Camera-type eye (tissue), 1 donor: ENCODE data around the gene CPTP. TPM values are rescaled to one million over a fixed set of nuclear protein-coding genes. Genes with fewer than 3 reads are reported as not detected.

Experiments used
- total RNA-seq: library from RNA; depleted of rRNA; stranded (reverse); fragments of >200 nt; gene quantifications from one replicate; pipeline ENCODE4 v1.2.3, GENCODE V29; 2014

Gene CPTP
- 18.3 TPM for total RNA-seq

GRCh38 chr1:1324524-1325287 lies at the start of gene CPTP, which contains the start of gene INTS11:
Gene CPTP (plus strand): TSS chr1:1324802. CDS start chr1:1326911, 2,109 bp downstream.
Gene INTS11 (minus strand): TSS chr1:1324660. CDS start chr1:1324608, 52 bp downstream.

GRCh38 chr1:1307923-1308755 lies 16.5 kb upstream of the CPTP start, which contains the start of the genes ACAP3 and PUSL1:
Gene ACAP3 (minus strand): TSS chr1:1307930. CDS start chr1:1307815, 115 bp downstream.
Gene PUSL1 (plus strand): TSS chr1:1308597. CDS start chr1:1308644, 47 bp downstream.

GRCh38 chr1:1331068-1331965 lies 6.7 kb downstream of the CPTP start, which contains the start of gene TAS1R3:
Gene TAS1R3 (plus strand): TSS chr1:1331280. CDS start chr1:1331346, 66 bp downstream.

GRCh38 chr1:1349256-1350012 lies 24.8 kb downstream of the CPTP start, which contains the start of gene DVL1:
Gene DVL1 (minus strand): TSS chr1:1349418. CDS start chr1:1349065, 353 bp downstream.

GRCh38 chr1:1358433-1359271 lies 34.0 kb downstream of the CPTP start, which contains the start of gene MXRA8:
Gene MXRA8 (minus strand): TSS chr1:1358555. CDS start chr1:1358504, 51 bp downstream.

GRCh38 chr1:1374929-1375662 lies 50.5 kb downstream of the CPTP start, which contains the start of gene AURKAIP1:
Gene AURKAIP1 (minus strand): TSS chr1:1375207. CDS start chr1:1374756, 451 bp downstream.

Other genes with a start within 250 kb of the CPTP start
- 16.2 TPM for gene C1orf159, start 208.7 kb upstream of the CPTP start, total RNA-seq
- gene TTLL10, start 150.9 kb upstream of the CPTP start, total RNA-seq: not detected
- not detected for gene TNFRSF18, start 118.2 kb upstream of the CPTP start, total RNA-seq
- 0.22 TPM for gene TNFRSF4, start 110.6 kb upstream of the CPTP start, total RNA-seq
- 74.0 TPM for gene SDF4, start 92.8 kb upstream of the CPTP start, total RNA-seq
- 18.1 TPM for gene B3GALT6, start 92.6 kb upstream of the CPTP start, total RNA-seq
- 2.5 TPM for gene C1QTNF12, start 78.1 kb upstream of the CPTP start, total RNA-seq
- 46.0 TPM for gene UBE2J2, start 50.9 kb upstream of the CPTP start, total RNA-seq
- gene SCNN1D, start 44.4 kb upstream of the CPTP start, total RNA-seq: 7.1 TPM
- gene ACAP3, start 16.9 kb upstream of the CPTP start, total RNA-seq: 136 TPM
- gene PUSL1, start 16.2 kb upstream of the CPTP start, total RNA-seq: 17.1 TPM
- 90.8 TPM for gene INTS11, start 142 bp upstream of the CPTP start, total RNA-seq
- 0.77 TPM for gene TAS1R3, start 6.5 kb downstream of the CPTP start, total RNA-seq
- 57.0 TPM for gene DVL1, start 24.6 kb downstream of the CPTP start, total RNA-seq
- gene MXRA8, start 33.8 kb downstream of the CPTP start, total RNA-seq: 127 TPM
- gene AURKAIP1, start 50.4 kb downstream of the CPTP start, total RNA-seq: 47.2 TPM
- 314 TPM for gene CCNL2, start 74.5 kb downstream of the CPTP start, total RNA-seq
- gene MRPL20, start 82.5 kb downstream of the CPTP start, total RNA-seq: 74.5 TPM
- 8.1 TPM for gene ANKRD65, start 96.5 kb downstream of the CPTP start, total RNA-seq
- gene VWA1, start 110.9 kb downstream of the CPTP start, total RNA-seq: 19.8 TPM
- 0.05 TPM for gene ATAD3C, start 124.9 kb downstream of the CPTP start, total RNA-seq
- gene ATAD3B, start 147.0 kb downstream of the CPTP start, total RNA-seq: 20.4 TPM
- gene ATAD3A, start 187.4 kb downstream of the CPTP start, total RNA-seq: 12.8 TPM
- gene TMEM240, start 215.8 kb downstream of the CPTP start, total RNA-seq: 12.0 TPM